Esophagus squamous epithelium (tissue), 5 donors: Measurements from ENCODE around the gene PAX6. TPM values are rescaled to one million over a fixed set of nuclear protein-coding genes. Genes with fewer than 3 reads are reported as not detected.
"Not testable (repeated sequence)": the region's sequence is repeated elsewhere in the genome, so short reads cannot be mapped to it uniquely, and the experiment has no call there.

Source experiments
- DNase-seq: peaks from one replicate; lab custom pipeline; 2025; lab: John Stamatoyannopoulos, UW
- H3K27ac ChIP-seq, 4 donors: fragments of 200-600 bp; sonication (generic); one replicate each; pipeline ENCODE4 v1.5.1; 2016 to 2019; ENCODE audit warnings: mild to moderate bottlenecking in 1 of 4
- H3K27me3 ChIP-seq, 4 donors: fragments of 200-600 bp; sonication (generic); 1 replicate in 3 of 4; 2 replicates in 1 of 4; pipeline versions ENCODE4 v1.5.1 to v1.6.0; 2017 to 2021; ENCODE audit warnings: antibody characterized with exemption in 1 of 4
- H3K36me3 ChIP-seq, 3 donors: fragments of 200-600 bp; sonication (generic); one replicate each; pipeline ENCODE4 v1.5.1; 2016 to 2019
- H3K4me1 ChIP-seq, 3 donors: fragments of 200-600 bp; sonication (generic); one replicate each; pipeline ENCODE4 v1.5.1; 2017 to 2019
- H3K4me3 ChIP-seq, 4 donors: fragments of 200-600 bp; sonication (generic); 1 replicate in 3 of 4; 2 replicates in 1 of 4; pipeline ENCODE4 v1.5.1; 2016 to 2019; ENCODE audit warnings: mild to moderate bottlenecking in 2 of 4, moderate library complexity in 1 of 4
- H3K9me3 ChIP-seq, 3 donors: fragments of 200-600 bp; sonication (generic); one replicate each; pipeline ENCODE4 v1.5.1; 2016 to 2019
- CTCF ChIP-seq, 6 experiments: fragments of 450-650 bp in 4 of 6; fragments of 200-600 bp in 2 of 6; sonication (generic) in 2 of 6; IDR thresholded peaks; one replicate each; pipeline ENCODE4 v1.5.1; 2016 to 2019; ENCODE audit warnings: antibody characterized with exemption in 6 of 6, mild to moderate bottlenecking in 4 of 6, moderate library complexity in 4 of 6
- POLR2A ChIP-seq, 4 donors: fragments of 450-650 bp; IDR thresholded peaks; one replicate each; pipeline ENCODE4 v1.6.1; 2017; ENCODE audit warnings: antibody characterized with exemption in 4 of 4, mild to moderate bottlenecking in 4 of 4, moderate library complexity in 3 of 4
- WGBS, 2 donors: methylation state at CpG; one replicate each; pipeline ENCODE4 v1.1.5; 2018; 5-methylcytosine and 5-hydroxymethylcytosine counted together
- intact Hi-C: fragments of 100-400 bp; cut with DNase I; formaldehyde crosslinking; loops from one replicate; pipeline ENCODE4 v1.15.0; 2022
- total RNA-seq, 4 donors: library from RNA; depleted of rRNA; stranded (reverse); fragments of >200 nt; gene quantifications; one replicate each; pipeline ENCODE4 v1.1.0, GENCODE V29; 2016
- donor health status: DM: yes; HTN: yes; CAD: no.

Gene PAX6
- total RNA-seq, 4 donors from 2014 or later: 0.38 TPM; not detected in 3

- Histone ChIP-seq H3K27ac (no peak overlapping the region), H3K4me3 (no peak overlapping the region), H3K36me3 (no peaks in the 10 kb centered on the region), H3K9me3 (no peaks in the 10 kb centered on the region), H3K27me3 (no peaks in the 10 kb centered on the region), H3K4me1 (peaks cover 0 to 5% (median 0%) of the 10 kb centered on the region in 3 donors)
- 88 to 94% methylated on average over 1 of the region's 1 CpG for WGBS, 2 donors
- no peak for DNase-seq
- TF ChIP-seq POLR2A (IDR thresholded peaks at IDR 0.05): no peak
- TF ChIP-seq CTCF (IDR thresholded peaks at IDR 0.05): no peak
- intact Hi-C loops: no loop called here
Measured at GRCh38 chr11:31761636-31762035, 49.5 kb downstream of the PAX6 start.

- intact Hi-C loops: no loop called here
Measured at GRCh38 chr11:31757260-31757835, 53.8 kb downstream of the PAX6 start.

GRCh38 chr11:31747581-31747980 lies 63.5 kb downstream of the PAX6 start:
- H3K4me3 ChIP-seq: no peak overlapping the region
- no peaks in the 10 kb centered on the region for H3K27me3 ChIP-seq
- no peaks in the 10 kb centered on the region for H3K36me3 ChIP-seq
- H3K27ac ChIP-seq: no peak overlapping the region
- H3K4me1 ChIP-seq: no peaks in the 10 kb centered on the region
- 33 to 44% methylated on average over 1 of the region's 1 CpG for WGBS, 2 donors
- H3K9me3 ChIP-seq: no peaks in the 10 kb centered on the region
- intact Hi-C loops: no loop called here
- no peak for DNase-seq
- no peak for TF ChIP-seq CTCF (IDR thresholded peaks at IDR 0.05)
- no peak for TF ChIP-seq POLR2A (IDR thresholded peaks at IDR 0.05)

More at GRCh38 chr11:31757260-31757835, 53.8 kb downstream of the PAX6 start:
- 30% methylated on average over 3 of the region's 3 CpGs for WGBS, 2 donors
- Histone ChIP-seq H3K9me3 (no peaks in the 10 kb centered on the region), H3K36me3 (no peaks in the 10 kb centered on the region), H3K4me1 (peaks cover 0 to 5% (median 0%) of the 10 kb centered on the region in 3 donors), H3K27me3 (no peaks in the 10 kb centered on the region), H3K4me3 (no peak overlapping the region), H3K27ac (no peak overlapping the region)
- TF ChIP-seq CTCF (IDR thresholded peaks at IDR 0.05) (no peak), POLR2A (IDR thresholded peaks at IDR 0.05) (no peak)
- no peak for DNase-seq

GRCh38 chr11:31740731-31741368 lies 70.3 kb downstream of the PAX6 start:
- H3K27ac ChIP-seq, H3K36me3 ChIP-seq, H3K9me3 ChIP-seq, intact Hi-C loops, H3K27me3 ChIP-seq, H3K4me3 ChIP-seq, H3K4me1 ChIP-seq, DNase-seq: not testable (repeated sequence)
- 94 to 97% methylated on average over 23 to 25 of the region's 26 CpGs for WGBS, 2 donors

GRCh38 chr11:31740131-31740530 lies 71.0 kb downstream of the PAX6 start:
- H3K27ac ChIP-seq: no peak overlapping the region
- peaks cover 0 to 9% (median 0%) of the 10 kb centered on the region in 3 donors for H3K9me3 ChIP-seq
- no peaks in the 10 kb centered on the region for H3K36me3 ChIP-seq
- WGBS, 2 donors: 84 to 96% methylated on average over 1 of the region's 1 CpG
- H3K4me3 ChIP-seq: no peak overlapping the region
- no peak for DNase-seq
- H3K27me3 ChIP-seq: no peaks in the 10 kb centered on the region
- TF ChIP-seq CTCF (IDR thresholded peaks at IDR 0.05): no peak
- no peak for TF ChIP-seq POLR2A (IDR thresholded peaks at IDR 0.05)
- intact Hi-C loops: no loop called here
- H3K4me1 ChIP-seq: no peaks in the 10 kb centered on the region
